Astrocyte (in vitro differentiated cells and primary cell): ENCODE measurements around the gene SLC25A22. TPM values are rescaled to one million over a fixed set of nuclear protein-coding genes. Genes with fewer than 3 reads are reported as not detected.

ENCODE experiments used
- DNase-seq: peaks from one replicate; pipeline ENCODE4 v3.0.0-alpha.2; 2010; ENCODE audit warnings: low read depth
- FAIRE-seq: peaks from 2 replicates; lab custom pipeline; 2011; peaks lifted over from hg19 to GRCh38; lab: Jason Lieb, UNC
- H2AFZ ChIP-seq: 2 replicates; pipeline ENCODE4 v1.6.0; 2012; ENCODE audit warnings: low read depth, low read length, inconsistent platforms
- H3K27ac ChIP-seq: 2 replicates; pipeline ENCODE4 v1.5.1; 2011; ENCODE audit warnings: low read depth, low read length, inconsistent platforms
- H3K27me3 ChIP-seq: 2 replicates; pipeline ENCODE4 v1.6.0; 2011; ENCODE audit warnings: low read length, inconsistent platforms; ENCODE audit not compliant: insufficient read depth
- H3K36me3 ChIP-seq: 2 replicates; pipeline ENCODE4 v1.5.1; 2011; ENCODE audit warnings: low read length, inconsistent platforms; ENCODE audit not compliant: insufficient read depth
- H3K4me1 ChIP-seq: 2 replicates; pipeline ENCODE4 v1.5.1; 2011; ENCODE audit warnings: low read length, inconsistent platforms; ENCODE audit not compliant: insufficient read depth
- H3K4me2 ChIP-seq: 2 replicates; pipeline ENCODE4 v1.6.0; 2012; ENCODE audit warnings: low read length, inconsistent platforms
- H3K4me3 ChIP-seq: 2 replicates; pipeline ENCODE4 v1.5.1; 2011; ENCODE audit warnings: low read depth, mild to moderate bottlenecking, low read length, inconsistent platforms; ENCODE audit not compliant: insufficient read depth
- H3K79me2 ChIP-seq: 2 replicates; pipeline ENCODE4 v1.6.0; 2012; ENCODE audit warnings: mild to moderate bottlenecking, low read length, inconsistent platforms; ENCODE audit not compliant: insufficient read depth
- H3K9ac ChIP-seq: 2 replicates; pipeline ENCODE4 v1.6.0; 2012; ENCODE audit warnings: mild to moderate bottlenecking, low read length, inconsistent platforms
- H3K9me3 ChIP-seq: 2 replicates; pipeline ENCODE4 v1.5.1; 2012; ENCODE audit warnings: low read depth, mild to moderate bottlenecking, low read length, inconsistent platforms; ENCODE audit not compliant: insufficient read depth
- H4K20me1 ChIP-seq: 2 replicates; pipeline ENCODE4 v1.6.0; 2012; ENCODE audit warnings: low read length, inconsistent platforms; ENCODE audit not compliant: insufficient read depth
- H3K27ac Mint-ChIP-seq: one replicate; pipeline ENCODE4 v1.8.0; 2021; ENCODE audit warnings: mild to moderate bottlenecking, mixed read lengths; ENCODE audit not compliant: unreplicated experiment
- H3K27me3 Mint-ChIP-seq: one replicate; pipeline ENCODE4 v1.8.0; 2021; ENCODE audit warnings: low read depth, mixed read lengths; ENCODE audit not compliant: unreplicated experiment
- H3K36me3 Mint-ChIP-seq: one replicate; pipeline ENCODE4 v1.8.0; 2021; ENCODE audit warnings: low read depth, mixed read lengths; ENCODE audit not compliant: unreplicated experiment
- H3K4me1 Mint-ChIP-seq: one replicate; pipeline ENCODE4 v1.8.0; 2021; ENCODE audit warnings: low read depth, mixed read lengths; ENCODE audit not compliant: unreplicated experiment
- H3K4me3 Mint-ChIP-seq: one replicate; pipeline ENCODE4 v1.8.0; 2021; ENCODE audit warnings: mild to moderate bottlenecking, moderate library complexity, mixed read lengths; ENCODE audit not compliant: unreplicated experiment
- H3K9me3 Mint-ChIP-seq: one replicate; pipeline ENCODE4 v1.8.0; 2021; ENCODE audit warnings: mild to moderate bottlenecking, mixed read lengths; ENCODE audit not compliant: unreplicated experiment
- CTCF ChIP-seq: IDR thresholded peaks from 2 replicates; pipeline ENCODE4 v1.5.1; 2011; ENCODE audit warnings: low read depth, mild to moderate bottlenecking, inconsistent platforms, low read length, moderate library complexity; ENCODE audit not compliant: insufficient read depth
- EZH2 ChIP-seq: IDR thresholded peaks from 2 replicates; pipeline ENCODE4 v1.6.1; 2012; ENCODE audit warnings: mild to moderate bottlenecking, low read length, inconsistent platforms; ENCODE audit not compliant: insufficient read depth
- total RNA-seq: library from RNA; stranded (reverse); gene quantifications from 2 replicates; pipeline ENCODE4 v1.2.1, GENCODE V29; 2021

The SLC25A22 gene
- total RNA-seq, 1 donor from 2014 or later = 21.4 TPM

- H3K27ac ChIP-seq = peak within 1 kb of the TSS; percentile 83
Measured at GRCh38 chr11:818396-819128, 20.5 kb upstream of the SLC25A22 start, which contains the start of gene PNPLA2. Gene PNPLA2 (plus strand): TSS chr11:818914. CDS start chr11:819719, 805 bp downstream.

GRCh38 chr11:816433-816779 lies 18.3 kb upstream of the SLC25A22 start:
- H3K27ac Mint-ChIP-seq = peak overlapping the region; percentile 41
- Histone ChIP-seq H2AFZ (no peak overlapping the region), H4K20me1 (peaks cover 40% of the 10 kb centered on the region), H3K9me3 (no peaks in the 10 kb centered on the region), H3K27ac (no peak overlapping the region), H3K36me3 (peaks cover 19% of the 10 kb centered on the region), H3K27me3 (no peaks in the 10 kb centered on the region), H3K4me2 (no peak overlapping the region), H3K79me2 (peaks cover 39% of the 10 kb centered on the region), H3K9ac (no peak overlapping the region), H3K4me1 (peaks cover 25% of the 10 kb centered on the region), H3K4me3 (no peak overlapping the region)
- peaks cover 9% of the 10 kb centered on the region for H3K36me3 Mint-ChIP-seq
- no peaks in the 10 kb centered on the region for H3K9me3 Mint-ChIP-seq
- TF ChIP-seq EZH2 = no peak
- no peak for TF ChIP-seq CTCF
- H3K4me3 Mint-ChIP-seq = no peak overlapping the region
- H3K4me1 Mint-ChIP-seq = peaks cover 17% of the 10 kb centered on the region
- no peak for DNase-seq
- H3K27me3 Mint-ChIP-seq = no peaks in the 10 kb centered on the region
- no peak for FAIRE-seq

More at GRCh38 chr11:818396-819128, 20.5 kb upstream of the SLC25A22 start, which contains the start of gene PNPLA2:
- Histone ChIP-seq H3K27me3 (no peaks in the 10 kb centered on the region), H3K4me1 (peaks cover 24% of the 10 kb centered on the region), H3K9me3 (no peaks in the 10 kb centered on the region), H3K79me2 (peaks cover 29% of the 10 kb centered on the region), H3K4me3 (peak within 1 kb of the TSS; percentile 76), H3K4me2 (peak within 1 kb of the TSS; percentile 98), H2AFZ (peak within 1 kb of the TSS; percentile 73), H3K36me3 (no peaks in the 10 kb centered on the region), H4K20me1 (peaks cover 32% of the 10 kb centered on the region), H3K9ac (peak within 1 kb of the TSS; percentile 89)
- peaks cover 1% of the 10 kb centered on the region for H3K36me3 Mint-ChIP-seq
- H3K27me3 Mint-ChIP-seq = no peaks in the 10 kb centered on the region
- H3K9me3 Mint-ChIP-seq = no peaks in the 10 kb centered on the region
- no peak for DNase-seq
- TF ChIP-seq EZH2 = no peak
- TF ChIP-seq CTCF = no peak
- FAIRE-seq = no peak
- H3K4me3 Mint-ChIP-seq = peak within 1 kb of the TSS; percentile 87
- H3K27ac Mint-ChIP-seq = no peak within 1 kb of the TSS
- H3K4me1 Mint-ChIP-seq = peaks cover 5% of the 10 kb centered on the region
